A549 (cell line): Measurements from ENCODE around the gene TRPV3. TPM values are rescaled to one million over a fixed set of nuclear protein-coding genes. Genes with fewer than 3 reads are reported as not detected.

ENCODE experiments used
- ATAC-seq, 2 experiments: fragments of 200-7000 bp in 1 of 2; fragments of >200 bp in 1 of 2; cut with Nextera tagmentation in 1 of 2; cut with Tn5 transposase in 1 of 2; 3 replicates each; pipeline versions ENCODE4 v1.8.0 to v1.9.1; 2018 to 2020; ENCODE audit warnings: mild to moderate bottlenecking in 1 of 2, moderate library complexity in 1 of 2
- CTCF ChIA-PET: fragments of 300-600 bp; sonication (Branson Sonifier 250); formaldehyde crosslinking; extraction: SDS; loops from one replicate; lab custom pipeline; 2021; ENCODE audit warnings: antibody characterized with exemption, inconsistent platforms; lab: Yijun Ruan, JAX
- POLR2A ChIA-PET: fragments of 350-600 bp; formaldehyde crosslinking; extraction: SDS; loops from one replicate; lab custom pipeline; 2021; ENCODE audit warnings: antibody characterized with exemption, inconsistent platforms; lab: Yijun Ruan, JAX
- DNase-seq, 2 experiments: peaks; one replicate each; pipeline versions ENCODE4 v3.0.0 to v3.0.0-alpha.2; 2011 to 2016; ENCODE audit warnings: low read depth in 1 of 2, low spot score in 1 of 2
- FAIRE-seq: peaks from 2 replicates; lab custom pipeline; 2011; peaks lifted over from hg19 to GRCh38; lab: Jason Lieb, UNC
- H3K27ac ChIP-seq, 2 experiments: fragments of >200 bp; sonication (Bioruptor Twin); formaldehyde crosslinking; 3 replicates each; pipeline ENCODE4 v1.5.1; 2016 to 2017
- H3K4me1 ChIP-seq: fragments of >200 bp; sonication (Bioruptor Twin); formaldehyde crosslinking; 3 replicates; pipeline ENCODE4 v1.6.1; 2016
- H3K4me2 ChIP-seq: fragments of >200 bp; sonication (Bioruptor Twin); formaldehyde crosslinking; 3 replicates; pipeline ENCODE4 v1.6.1; 2016
- H3K4me3 ChIP-seq: fragments of >200 bp; sonication (Bioruptor Twin); formaldehyde crosslinking; 3 replicates; pipeline ENCODE4 v1.5.1; 2016
- H3K9me3 ChIP-seq: fragments of >200 bp; sonication (Bioruptor Twin); formaldehyde crosslinking; 3 replicates; pipeline ENCODE4 v1.6.1; 2016
- BHLHE40 ChIP-seq: IDR thresholded peaks from 2 replicates; pipeline ENCODE4 v1.6.1; 2012; ENCODE audit warnings: low read depth, low read length, inconsistent platforms
- CHD2 ChIP-seq: fragments of 150-350 bp; IDR thresholded peaks from 2 replicates; pipeline ENCODE4 v1.6.1; 2014; ENCODE audit warnings: low read length; ENCODE audit not compliant: partially characterized antibody
- EP300 ChIP-seq, 2 experiments: fragments of >200 bp; sonication (Bioruptor Twin); formaldehyde crosslinking; IDR thresholded peaks; 2 replicates in 1 of 2; 3 replicates in 1 of 2; pipeline ENCODE4 v1.6.1; 2016 to 2017
- FOSB ChIP-seq: fragments of 250-450 bp; sonication (Bioruptor Pico); IDR thresholded peaks from 2 replicates; pipeline ENCODE4 v1.5.0; 2020; ENCODE audit warnings: mild to moderate bottlenecking, moderate library complexity
- FOSL2 ChIP-seq, 2 experiments: fragments of 450-650 bp in 1 of 2; fragments of >200 bp in 1 of 2; sonication (Bioruptor Twin) in 1 of 2; formaldehyde crosslinking; IDR thresholded peaks; 2 replicates each; pipeline versions ENCODE4 v1.5.0 to v1.6.1; 2016 to 2020; ENCODE audit warnings: mild to moderate bottlenecking in 1 of 2, moderate library complexity in 1 of 2
- HDAC2 ChIP-seq: fragments of 200-600 bp; sonication (generic); IDR thresholded peaks from 2 replicates; pipeline ENCODE4 v1.6.1; 2016
- HOXA7 ChIP-seq: fragments of 250-450 bp; sonication (Bioruptor Pico); IDR thresholded peaks from 2 replicates; pipeline ENCODE4 v1.5.0; 2020; ENCODE audit warnings: mild to moderate bottlenecking, moderate library complexity
- HOXB13 ChIP-seq: fragments of 250-450 bp; sonication (Bioruptor Pico); IDR thresholded peaks from 2 replicates; pipeline ENCODE4 v1.5.0; 2020; ENCODE audit warnings: low read depth, mild to moderate bottlenecking, moderate library complexity
- NPAS2 ChIP-seq: fragments of 250-450 bp; sonication (Bioruptor Pico); IDR thresholded peaks from 2 replicates; pipeline ENCODE4 v1.8.0; 2022; ENCODE audit warnings: mild to moderate bottlenecking, moderate library complexity, borderline replicate concordance
- NR3C1 ChIP-seq: fragments of >200 bp; sonication (Bioruptor Twin); formaldehyde crosslinking; IDR thresholded peaks from 3 replicates; pipeline ENCODE4 v1.6.1; 2017
- POLR2A ChIP-seq: IDR thresholded peaks from 2 replicates; pipeline ENCODE4 v1.6.1; 2012; ENCODE audit warnings: mild to moderate bottlenecking, low read length
- RAD21 ChIP-seq, 2 experiments: fragments of >200 bp in 1 of 2; sonication (Bioruptor Twin) in 1 of 2; formaldehyde crosslinking in 1 of 2; IDR thresholded peaks in 1 of 2; conservative IDR thresholded peaks in 1 of 2; 2 replicates in 1 of 2; 3 replicates in 1 of 2; pipeline ENCODE4 v1.6.1; 2012 to 2018; ENCODE audit warnings: inconsistent platforms in 1 of 2
- RARB ChIP-seq: fragments of 250-450 bp; sonication (Bioruptor Pico); IDR thresholded peaks from 2 replicates; pipeline ENCODE4 v1.8.0; 2021; ENCODE audit warnings: mild to moderate bottlenecking, moderate library complexity
- RNF2 ChIP-seq: fragments of 200-600 bp; sonication (generic); IDR thresholded peaks from 2 replicates; pipeline ENCODE4 v1.6.1; 2016; ENCODE audit warnings: low read depth, mild to moderate bottlenecking, antibody characterized with exemption, moderate library complexity, borderline replicate concordance
- SMC3 ChIP-seq: fragments of >200 bp; sonication (Bioruptor Twin); formaldehyde crosslinking; IDR thresholded peaks from 3 replicates; pipeline ENCODE4 v1.6.1; 2018; ENCODE audit warnings: inconsistent platforms
- SREBF2 ChIP-seq: fragments of 450-650 bp; IDR thresholded peaks from 2 replicates; pipeline ENCODE4 v1.6.1; 2014; ENCODE audit warnings: mild to moderate bottlenecking, moderate library complexity
- TP53 ChIP-seq: fragments of 250-450 bp; sonication (Bioruptor Pico); IDR thresholded peaks from 2 replicates; pipeline ENCODE4 v1.5.0; 2021; ENCODE audit warnings: mild to moderate bottlenecking, moderate library complexity
- ZC3H11A ChIP-seq: fragments of 450-650 bp; IDR thresholded peaks from 2 replicates; pipeline ENCODE4 v1.6.1; 2014; ENCODE audit warnings: antibody characterized with exemption, mild to moderate bottlenecking
- ZNF302 ChIP-seq: fragments of 250-450 bp; sonication (Bioruptor Pico); IDR thresholded peaks from 2 replicates; pipeline ENCODE4 v1.9.0; 2021; ENCODE audit warnings: inconsistent platforms, mild to moderate bottlenecking, moderate library complexity
- WGBS: methylation state at CpG from one replicate; pipeline ENCODE4 v1.1.6; 2017; ENCODE audit errors: missing lambda C conversion rate; 5-methylcytosine and 5-hydroxymethylcytosine counted together
- polyA plus RNA-seq, 4 experiments: library from polyadenylated mRNA; depleted of rRNA in 3 of 4; stranded (reverse); fragments of >200 nt; fragmentation: RNase III in 1 of 4; extraction: RNeasy Plus Mini Kit Qiagen cat#74134 plus additional on column Dnase treatment in 1 of 4; gene quantifications; 2 replicates in 3 of 4; 3 replicates in 1 of 4; pipeline ENCODE4 v1.2.3, GENCODE V29; 2011 to 2017
- TF ChIP-seq, protein P1 (sequence below): fragments of >200 bp; sonication (Bioruptor Twin); formaldehyde crosslinking; IDR thresholded peaks from 3 replicates; pipeline ENCODE4 v1.5.1; 2016
- TF ChIP-seq, protein P2 (sequence below): IDR thresholded peaks from 2 replicates; pipeline ENCODE4 v1.6.1; 2012
- TF ChIP-seq, protein P3 (sequence below): IDR thresholded peaks from 2 replicates; pipeline ENCODE4 v1.6.1; 2012
- TF ChIP-seq, protein P4 (sequence below): fragments of 150-350 bp; IDR thresholded peaks from 2 replicates; pipeline ENCODE4 v1.6.1; 2014; ENCODE audit warnings: low read depth, mild to moderate bottlenecking, low read length
- TF ChIP-seq, protein P5 (sequence below): fragments of 200-600 bp; sonication (generic); IDR thresholded peaks from 2 replicates; pipeline ENCODE4 v1.6.1; 2016; ENCODE audit warnings: antibody characterized with exemption, mild to moderate bottlenecking, moderate library complexity

The TRPV3 gene
- polyA plus RNA-seq, 2 of the 4 experiments (the other 2 are of a cell fraction), result 0.46 to 1.2 TPM

DNA sequence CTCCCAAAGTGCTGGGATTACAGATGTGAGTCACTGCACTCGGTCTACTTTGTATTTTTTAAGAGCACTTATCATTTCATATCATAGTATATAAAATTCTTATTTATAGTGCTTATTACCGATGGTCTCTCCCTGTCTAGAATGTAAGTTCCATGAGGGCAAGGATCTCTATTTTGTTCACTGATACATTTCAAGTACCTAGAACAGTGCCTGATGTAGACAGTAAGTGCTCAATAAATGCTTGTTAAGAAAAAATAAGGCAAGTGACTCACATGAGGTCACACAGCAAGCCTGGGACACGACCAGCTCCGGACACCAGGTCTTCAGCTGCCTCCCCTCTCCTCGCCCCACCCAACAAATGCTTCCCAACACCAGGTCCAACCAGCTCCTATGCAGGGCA, 23.9 kb downstream of the TRPV3 start:
- H3K27ac ChIP-seq, result no peak overlapping the region
- H3K4me1 ChIP-seq, result peaks cover 7% of the 10 kb centered on the region; the same call in 1 of the 3 replicates
- FAIRE-seq (no peak), ATAC-seq (no peak), DNase-seq (no peak)
- ChIA-PET CTCF (interaction anchor here (1.1 to 2.9 kb wide), 3 partner anchors 10 to 114 kb away, joined by 6 to 15 read pairs (median 9); no protein-coding TSS in a partner anchor), POLR2A (no interaction called here)
- 68% methylated on average over 5 of the region's 5 CpGs for WGBS
- no peak overlapping the region for H3K4me3 ChIP-seq
- TF ChIP-seq, protein P1, sequence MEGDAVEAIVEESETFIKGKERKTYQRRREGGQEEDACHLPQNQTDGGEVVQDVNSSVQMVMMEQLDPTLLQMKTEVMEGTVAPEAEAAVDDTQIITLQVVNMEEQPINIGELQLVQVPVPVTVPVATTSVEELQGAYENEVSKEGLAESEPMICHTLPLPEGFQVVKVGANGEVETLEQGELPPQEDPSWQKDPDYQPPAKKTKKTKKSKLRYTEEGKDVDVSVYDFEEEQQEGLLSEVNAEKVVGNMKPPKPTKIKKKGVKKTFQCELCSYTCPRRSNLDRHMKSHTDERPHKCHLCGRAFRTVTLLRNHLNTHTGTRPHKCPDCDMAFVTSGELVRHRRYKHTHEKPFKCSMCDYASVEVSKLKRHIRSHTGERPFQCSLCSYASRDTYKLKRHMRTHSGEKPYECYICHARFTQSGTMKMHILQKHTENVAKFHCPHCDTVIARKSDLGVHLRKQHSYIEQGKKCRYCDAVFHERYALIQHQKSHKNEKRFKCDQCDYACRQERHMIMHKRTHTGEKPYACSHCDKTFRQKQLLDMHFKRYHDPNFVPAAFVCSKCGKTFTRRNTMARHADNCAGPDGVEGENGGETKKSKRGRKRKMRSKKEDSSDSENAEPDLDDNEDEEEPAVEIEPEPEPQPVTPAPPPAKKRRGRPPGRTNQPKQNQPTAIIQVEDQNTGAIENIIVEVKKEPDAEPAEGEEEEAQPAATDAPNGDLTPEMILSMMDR, result no peak
- TF ChIP-seq RAD21 (conservative IDR thresholded peaks at IDR 0.05 in 1 of 2, IDR thresholded peaks at IDR 0.05 in 1 of 2), result no peak
- no peak for TF ChIP-seq SMC3
- TF ChIP-seq, protein P2, sequence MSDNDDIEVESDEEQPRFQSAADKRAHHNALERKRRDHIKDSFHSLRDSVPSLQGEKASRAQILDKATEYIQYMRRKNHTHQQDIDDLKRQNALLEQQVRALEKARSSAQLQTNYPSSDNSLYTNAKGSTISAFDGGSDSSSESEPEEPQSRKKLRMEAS, result no peak
- TF ChIP-seq FOSL2 (IDR thresholded peaks at IDR 0.05), result no peak
- no peak for TF ChIP-seq FOSL2 (CRISPR knock-in tag; IDR thresholded peaks at IDR 0.05)
- TF ChIP-seq POLR2A, result no peak
- no peak for TF ChIP-seq FOSB (CRISPR knock-in tag)
- no peak for TF ChIP-seq RNF2
- no peak for TF ChIP-seq RARB (CRISPR knock-in tag)
- TF ChIP-seq TP53 (CRISPR knock-in tag), result no peak
- TF ChIP-seq SREBF2, result no peak
- TF ChIP-seq EP300 (IDR thresholded peaks at IDR 0.05), result no peak
- TF ChIP-seq ZC3H11A, result no peak
- TF ChIP-seq, protein P3, sequence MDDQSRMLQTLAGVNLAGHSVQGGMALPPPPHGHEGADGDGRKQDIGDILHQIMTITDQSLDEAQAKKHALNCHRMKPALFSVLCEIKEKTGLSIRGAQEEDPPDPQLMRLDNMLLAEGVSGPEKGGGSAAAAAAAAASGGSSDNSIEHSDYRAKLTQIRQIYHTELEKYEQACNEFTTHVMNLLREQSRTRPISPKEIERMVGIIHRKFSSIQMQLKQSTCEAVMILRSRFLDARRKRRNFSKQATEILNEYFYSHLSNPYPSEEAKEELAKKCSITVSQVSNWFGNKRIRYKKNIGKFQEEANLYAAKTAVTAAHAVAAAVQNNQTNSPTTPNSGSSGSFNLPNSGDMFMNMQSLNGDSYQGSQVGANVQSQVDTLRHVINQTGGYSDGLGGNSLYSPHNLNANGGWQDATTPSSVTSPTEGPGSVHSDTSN, result no peak
- no peak for TF ChIP-seq NR3C1
- TF ChIP-seq, protein P4, sequence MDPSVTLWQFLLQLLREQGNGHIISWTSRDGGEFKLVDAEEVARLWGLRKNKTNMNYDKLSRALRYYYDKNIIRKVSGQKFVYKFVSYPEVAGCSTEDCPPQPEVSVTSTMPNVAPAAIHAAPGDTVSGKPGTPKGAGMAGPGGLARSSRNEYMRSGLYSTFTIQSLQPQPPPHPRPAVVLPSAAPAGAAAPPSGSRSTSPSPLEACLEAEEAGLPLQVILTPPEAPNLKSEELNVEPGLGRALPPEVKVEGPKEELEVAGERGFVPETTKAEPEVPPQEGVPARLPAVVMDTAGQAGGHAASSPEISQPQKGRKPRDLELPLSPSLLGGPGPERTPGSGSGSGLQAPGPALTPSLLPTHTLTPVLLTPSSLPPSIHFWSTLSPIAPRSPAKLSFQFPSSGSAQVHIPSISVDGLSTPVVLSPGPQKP, result no peak
- TF ChIP-seq HOXA7, result no peak
- TF ChIP-seq NPAS2, result no peak
- no peak for TF ChIP-seq HDAC2
- no peak overlapping the region for H3K4me2 ChIP-seq
- no peaks in the 10 kb centered on the region for H3K9me3 ChIP-seq

DNA sequence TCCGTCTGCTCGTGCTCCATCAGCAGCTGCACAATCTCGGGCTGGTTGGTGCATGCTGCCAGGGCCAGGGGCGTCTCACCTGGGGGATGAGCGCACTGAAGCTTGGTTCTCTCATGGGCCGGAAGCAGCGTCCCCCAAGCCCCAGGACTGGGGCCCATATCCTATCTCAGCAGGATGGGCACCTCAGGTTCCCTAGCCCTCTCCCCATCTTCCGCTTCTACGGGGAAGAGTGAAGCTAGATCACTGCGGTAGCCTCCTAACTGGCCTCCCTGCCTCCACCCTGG, 24.8 kb downstream of the TRPV3 start:
- peaks cover 7% of the 10 kb centered on the region; the same call in 1 of the 3 replicates for H3K4me1 ChIP-seq
- no peak overlapping the region for H3K27ac ChIP-seq
- no peaks in the 10 kb centered on the region for H3K9me3 ChIP-seq
- CTCF ChIA-PET, result interaction anchor here (1.2 to 2.9 kb wide), 3 partner anchors 16 to 115 kb away, joined by 3 to 9 read pairs (median 5); no protein-coding TSS in a partner anchor
- H3K4me2 ChIP-seq, result no peak overlapping the region
- TF ChIP-seq FOSB (CRISPR knock-in tag), result no peak
- POLR2A ChIA-PET, result no interaction called here
- no peak for FAIRE-seq
- ATAC-seq, result no peak
- H3K4me3 ChIP-seq, result no peak overlapping the region
- 81% methylated on average over 8 of the region's 10 CpGs for WGBS
- no peak for DNase-seq

DNA sequence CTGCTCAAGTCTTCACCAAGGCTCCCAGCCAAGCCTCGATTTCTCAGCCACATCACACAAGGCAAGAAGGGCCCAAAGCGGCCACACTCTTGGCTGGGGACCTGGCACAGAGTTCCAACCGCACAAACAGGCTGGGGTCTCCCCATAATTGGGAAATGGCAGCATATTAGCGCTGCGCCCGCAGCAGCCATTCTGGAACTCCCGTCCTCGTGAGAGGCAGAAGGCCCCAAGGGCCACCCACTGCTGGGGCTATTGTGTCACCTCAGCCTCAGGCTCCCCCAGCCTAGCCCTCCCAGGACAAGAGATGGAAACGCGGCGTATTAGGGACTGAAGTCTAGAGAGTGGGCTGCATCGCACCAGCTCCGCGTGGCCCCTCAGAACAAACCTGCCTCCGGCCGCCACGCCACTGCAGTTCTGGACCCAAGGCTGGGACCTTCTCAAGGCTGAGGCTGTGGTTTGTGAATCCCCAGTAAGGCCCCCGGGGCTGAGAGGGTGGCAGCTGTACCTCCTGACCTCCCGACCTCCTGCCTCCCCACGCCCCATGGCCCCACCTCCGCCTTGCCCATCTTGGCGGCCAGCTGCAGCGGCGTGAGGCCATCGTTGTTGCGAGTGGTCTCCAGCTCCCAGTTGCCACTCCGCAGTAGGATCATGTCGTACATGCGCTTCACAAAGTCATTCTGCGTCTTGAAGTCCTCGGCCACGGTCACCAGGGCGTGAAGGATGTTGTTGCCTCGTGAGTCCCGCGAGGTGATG, 25.3 kb downstream of the TRPV3 start:
- POLR2A ChIA-PET, result no interaction called here
- CTCF ChIA-PET, result interaction anchor here (0.9 to 2.9 kb wide), 5 partner anchors 15 to 116 kb away, joined by 3 to 9 read pairs (median 3); no protein-coding TSS in a partner anchor
- Histone ChIP-seq H3K4me3 (no peak overlapping the region), H3K4me2 (no peak overlapping the region), H3K9me3 (no peaks in the 10 kb centered on the region), H3K4me1 (peaks cover 7% of the 10 kb centered on the region; the same call in 1 of the 3 replicates), H3K27ac (no peak overlapping the region)
- WGBS, result 84% methylated on average over 36 of the region's 36 CpGs
- ATAC-seq (no peak), FAIRE-seq (no peak), DNase-seq (no peak)
- TF ChIP-seq, protein P4, result no peak
- no peak for TF ChIP-seq CHD2
- no peak for TF ChIP-seq HOXB13 (CRISPR knock-in tag)
- TF ChIP-seq, protein P5, sequence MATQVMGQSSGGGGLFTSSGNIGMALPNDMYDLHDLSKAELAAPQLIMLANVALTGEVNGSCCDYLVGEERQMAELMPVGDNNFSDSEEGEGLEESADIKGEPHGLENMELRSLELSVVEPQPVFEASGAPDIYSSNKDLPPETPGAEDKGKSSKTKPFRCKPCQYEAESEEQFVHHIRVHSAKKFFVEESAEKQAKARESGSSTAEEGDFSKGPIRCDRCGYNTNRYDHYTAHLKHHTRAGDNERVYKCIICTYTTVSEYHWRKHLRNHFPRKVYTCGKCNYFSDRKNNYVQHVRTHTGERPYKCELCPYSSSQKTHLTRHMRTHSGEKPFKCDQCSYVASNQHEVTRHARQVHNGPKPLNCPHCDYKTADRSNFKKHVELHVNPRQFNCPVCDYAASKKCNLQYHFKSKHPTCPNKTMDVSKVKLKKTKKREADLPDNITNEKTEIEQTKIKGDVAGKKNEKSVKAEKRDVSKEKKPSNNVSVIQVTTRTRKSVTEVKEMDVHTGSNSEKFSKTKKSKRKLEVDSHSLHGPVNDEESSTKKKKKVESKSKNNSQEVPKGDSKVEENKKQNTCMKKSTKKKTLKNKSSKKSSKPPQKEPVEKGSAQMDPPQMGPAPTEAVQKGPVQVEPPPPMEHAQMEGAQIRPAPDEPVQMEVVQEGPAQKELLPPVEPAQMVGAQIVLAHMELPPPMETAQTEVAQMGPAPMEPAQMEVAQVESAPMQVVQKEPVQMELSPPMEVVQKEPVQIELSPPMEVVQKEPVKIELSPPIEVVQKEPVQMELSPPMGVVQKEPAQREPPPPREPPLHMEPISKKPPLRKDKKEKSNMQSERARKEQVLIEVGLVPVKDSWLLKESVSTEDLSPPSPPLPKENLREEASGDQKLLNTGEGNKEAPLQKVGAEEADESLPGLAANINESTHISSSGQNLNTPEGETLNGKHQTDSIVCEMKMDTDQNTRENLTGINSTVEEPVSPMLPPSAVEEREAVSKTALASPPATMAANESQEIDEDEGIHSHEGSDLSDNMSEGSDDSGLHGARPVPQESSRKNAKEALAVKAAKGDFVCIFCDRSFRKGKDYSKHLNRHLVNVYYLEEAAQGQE, result no peak
- TF ChIP-seq ZNF302 (CRISPR knock-in tag), result no peak
- TF ChIP-seq BHLHE40, result no peak
- TF ChIP-seq SMC3, result no peak
